Measurements from ENCODE around the gene CDH7. TPM values are rescaled to one million over a fixed set of nuclear protein-coding genes. Genes with fewer than 3 reads are reported as not detected.

CDH7 gene
- total RNA-seq, 1 experiment from 2014 or later = 6.1 TPM

DNA sequence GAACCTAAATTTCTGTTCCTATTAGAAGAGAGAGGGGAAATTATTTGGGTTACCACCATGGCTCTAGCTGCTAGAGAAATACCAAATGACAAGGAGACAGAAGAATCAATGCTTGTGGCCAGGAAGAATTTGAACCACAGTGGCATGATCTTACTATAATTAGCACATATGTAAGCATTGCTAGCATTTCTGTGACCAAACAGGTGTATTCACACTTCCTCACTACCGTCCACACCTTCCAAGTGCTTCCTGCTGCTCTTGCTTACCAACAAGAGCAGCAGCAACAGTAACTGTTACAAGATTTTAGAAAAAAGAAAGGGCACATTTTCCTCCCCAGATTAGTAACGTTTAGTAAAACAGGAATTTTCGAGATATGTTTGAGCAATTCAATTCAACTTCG lies 60.5 kb downstream of the CDH7 start:
- ATAC-seq (no peak), DNase-seq (no peak)
- Histone ChIP-seq H3K79me2 (ENCODE audit: low read length) (no peaks in the 10 kb centered on the region), H3K9ac (ENCODE audit: low read length) (no peak overlapping the region), H3K9me3 (ENCODE audit: low read length) (no peaks in the 10 kb centered on the region), H3K27me3 (ENCODE audit: low read length) (no peaks in the 10 kb centered on the region), H3K4me1 (ENCODE audit: insufficient read depth, low read length) (no peaks in the 10 kb centered on the region), H3F3A (ENCODE audit: low read length, unreplicated experiment) (no peaks in the 10 kb centered on the region), H3K36me3 (ENCODE audit: low read depth, low read length) (no peaks in the 10 kb centered on the region), H3K9me2 (replicated peaks; ENCODE audit: low read length) (no peaks in the 10 kb centered on the region), H3K4me3 (ENCODE audit: low read length) (no peak overlapping the region), H3K4me2 (ENCODE audit: low read length) (no peak overlapping the region), H2AFZ (ENCODE audit: low read length) (no peak overlapping the region), H3K27ac (ENCODE audit: low read length) (no peak overlapping the region), H4K20me1 (ENCODE audit: low read length) (no peaks in the 10 kb centered on the region)
- intact Hi-C loops (cut with micrococcal nuclease) = no loop called here
- CTCF ChIA-PET = no interaction called here
- TF ChIP-seq EZH2phosphoT487 (IDR thresholded peaks at IDR 0.05; ENCODE audit: borderline replicate concordance, low read length) (no peak), EZH2 (IDR thresholded peaks at IDR 0.05; ENCODE audit: low read length, unreplicated experiment) (no peak)
- TF ChIP-seq, protein P1, sequence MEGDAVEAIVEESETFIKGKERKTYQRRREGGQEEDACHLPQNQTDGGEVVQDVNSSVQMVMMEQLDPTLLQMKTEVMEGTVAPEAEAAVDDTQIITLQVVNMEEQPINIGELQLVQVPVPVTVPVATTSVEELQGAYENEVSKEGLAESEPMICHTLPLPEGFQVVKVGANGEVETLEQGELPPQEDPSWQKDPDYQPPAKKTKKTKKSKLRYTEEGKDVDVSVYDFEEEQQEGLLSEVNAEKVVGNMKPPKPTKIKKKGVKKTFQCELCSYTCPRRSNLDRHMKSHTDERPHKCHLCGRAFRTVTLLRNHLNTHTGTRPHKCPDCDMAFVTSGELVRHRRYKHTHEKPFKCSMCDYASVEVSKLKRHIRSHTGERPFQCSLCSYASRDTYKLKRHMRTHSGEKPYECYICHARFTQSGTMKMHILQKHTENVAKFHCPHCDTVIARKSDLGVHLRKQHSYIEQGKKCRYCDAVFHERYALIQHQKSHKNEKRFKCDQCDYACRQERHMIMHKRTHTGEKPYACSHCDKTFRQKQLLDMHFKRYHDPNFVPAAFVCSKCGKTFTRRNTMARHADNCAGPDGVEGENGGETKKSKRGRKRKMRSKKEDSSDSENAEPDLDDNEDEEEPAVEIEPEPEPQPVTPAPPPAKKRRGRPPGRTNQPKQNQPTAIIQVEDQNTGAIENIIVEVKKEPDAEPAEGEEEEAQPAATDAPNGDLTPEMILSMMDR (conservative IDR thresholded peaks at IDR 0.05; ENCODE audit: low read depth, low read length) = no peak
- BruUV-seq (replicated peaks) = no TSS peak
- POLR2A ChIA-PET (ENCODE audit: unreplicated experiment) = no interaction called here

DNA sequence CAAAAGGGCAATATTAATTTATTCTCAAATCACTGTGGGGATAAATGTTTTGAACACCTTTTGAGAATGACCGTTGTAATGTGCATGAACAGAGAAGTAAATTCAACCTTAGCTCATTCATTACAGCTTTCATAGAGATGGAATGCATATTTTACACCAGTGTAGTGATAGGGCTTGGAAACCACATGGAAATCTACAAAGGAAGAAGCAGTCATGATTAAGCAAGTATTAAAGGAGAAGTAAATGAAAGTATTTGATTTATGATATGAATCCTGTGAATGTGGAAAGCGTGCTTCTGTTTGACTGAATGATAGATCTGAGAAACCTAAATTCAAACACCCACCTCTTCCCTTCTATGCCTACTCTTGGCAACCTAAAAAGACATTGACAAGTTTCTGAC lies 64.7 kb downstream of the CDH7 start:
- Histone ChIP-seq H3K4me2 (ENCODE audit: low read length) (no peak overlapping the region), H3K27me3 (ENCODE audit: low read length) (no peaks in the 10 kb centered on the region), H3K9ac (ENCODE audit: low read length) (no peak overlapping the region), H3K9me3 (ENCODE audit: low read length) (no peaks in the 10 kb centered on the region), H3F3A (ENCODE audit: low read length, unreplicated experiment) (no peaks in the 10 kb centered on the region), H3K79me2 (ENCODE audit: low read length) (no peaks in the 10 kb centered on the region), H3K4me3 (ENCODE audit: low read length) (no peak overlapping the region), H3K27ac (ENCODE audit: low read length) (no peak overlapping the region), H2AFZ (ENCODE audit: low read length) (no peak overlapping the region), H3K9me2 (replicated peaks; ENCODE audit: low read length) (no peaks in the 10 kb centered on the region), H3K36me3 (ENCODE audit: low read depth, low read length) (no peaks in the 10 kb centered on the region), H4K20me1 (ENCODE audit: low read length) (no peaks in the 10 kb centered on the region), H3K4me1 (ENCODE audit: insufficient read depth, low read length) (no peaks in the 10 kb centered on the region)
- ChIA-PET CTCF (no interaction called here), POLR2A (ENCODE audit: unreplicated experiment) (no interaction called here)
- TF ChIP-seq EZH2 (IDR thresholded peaks at IDR 0.05; ENCODE audit: low read length, unreplicated experiment) = no peak
- TF ChIP-seq, protein P1 (conservative IDR thresholded peaks at IDR 0.05; ENCODE audit: low read depth, low read length) = no peak
- no peak for TF ChIP-seq EZH2phosphoT487 (IDR thresholded peaks at IDR 0.05; ENCODE audit: borderline replicate concordance, low read length)
- BruUV-seq (replicated peaks) = no TSS peak
- intact Hi-C loops (cut with micrococcal nuclease) = no loop called here
- DNase-seq = no peak
- no peak for ATAC-seq

DNA sequence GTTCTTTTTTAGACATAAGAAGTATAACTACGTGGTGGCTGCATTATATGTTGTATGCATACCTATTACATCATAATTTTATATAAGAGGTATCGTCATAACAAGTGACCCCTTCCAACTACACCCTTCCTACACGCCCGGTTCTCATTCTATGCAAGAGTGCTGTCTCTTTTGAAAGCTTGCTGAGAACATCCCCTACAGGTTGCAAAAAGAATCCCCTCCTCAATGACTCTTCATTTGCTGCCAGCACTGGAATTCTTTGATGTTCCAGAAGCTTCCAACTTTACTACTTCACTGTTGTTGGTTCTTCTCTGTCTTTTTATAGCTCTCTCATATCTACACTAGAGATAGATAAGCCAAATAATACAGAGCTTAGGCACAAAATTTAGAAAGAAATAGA lies 66.4 kb downstream of the CDH7 start:
- no peak for DNase-seq
- BruUV-seq (replicated peaks) = no TSS peak
- no peak overlapping the region for H3K4me2 ChIP-seq (ENCODE audit: low read length)
- ATAC-seq = no peak
- no peak for TF ChIP-seq EZH2 (IDR thresholded peaks at IDR 0.05; ENCODE audit: low read length, unreplicated experiment)
- TF ChIP-seq, protein P1 (conservative IDR thresholded peaks at IDR 0.05; ENCODE audit: low read depth, low read length) = no peak
- TF ChIP-seq EZH2phosphoT487 (IDR thresholded peaks at IDR 0.05; ENCODE audit: borderline replicate concordance, low read length) = no peak
- intact Hi-C loops (cut with micrococcal nuclease) = no loop called here
- no peak overlapping the region for H2AFZ ChIP-seq (ENCODE audit: low read length)
- H3F3A ChIP-seq (ENCODE audit: low read length, unreplicated experiment) = no peaks in the 10 kb centered on the region
- H4K20me1 ChIP-seq (ENCODE audit: low read length) = no peaks in the 10 kb centered on the region
- peaks cover 9% of the 10 kb centered on the region for H3K4me1 ChIP-seq (ENCODE audit: insufficient read depth, low read length)
- no peaks in the 10 kb centered on the region for H3K27me3 ChIP-seq (ENCODE audit: low read length)
- no peak overlapping the region for H3K27ac ChIP-seq (ENCODE audit: low read length)
- no peak overlapping the region for H3K9ac ChIP-seq (ENCODE audit: low read length)
- H3K9me3 ChIP-seq (ENCODE audit: low read length) = no peaks in the 10 kb centered on the region
- H3K4me3 ChIP-seq (ENCODE audit: low read length) = no peak overlapping the region
- POLR2A ChIA-PET (ENCODE audit: unreplicated experiment) = no interaction called here
- H3K9me2 ChIP-seq (replicated peaks; ENCODE audit: low read length) = no peaks in the 10 kb centered on the region
- H3K79me2 ChIP-seq (ENCODE audit: low read length) = no peaks in the 10 kb centered on the region
- CTCF ChIA-PET = no interaction called here
- no peaks in the 10 kb centered on the region for H3K36me3 ChIP-seq (ENCODE audit: low read depth, low read length)

All from PC-3 (cell line).